HG02938 (cell line): ENCODE measurements around the gene FSTL5.

Experiments
- ATAC-seq: cut with Tn5 transposase; IDR thresholded peaks from one replicate; pipeline ENCODE4 v1.9.1; 2021; ENCODE audit warnings: mild to moderate bottlenecking, moderate library complexity; ENCODE audit not compliant: unreplicated experiment

Gene FSTL5

DNA sequence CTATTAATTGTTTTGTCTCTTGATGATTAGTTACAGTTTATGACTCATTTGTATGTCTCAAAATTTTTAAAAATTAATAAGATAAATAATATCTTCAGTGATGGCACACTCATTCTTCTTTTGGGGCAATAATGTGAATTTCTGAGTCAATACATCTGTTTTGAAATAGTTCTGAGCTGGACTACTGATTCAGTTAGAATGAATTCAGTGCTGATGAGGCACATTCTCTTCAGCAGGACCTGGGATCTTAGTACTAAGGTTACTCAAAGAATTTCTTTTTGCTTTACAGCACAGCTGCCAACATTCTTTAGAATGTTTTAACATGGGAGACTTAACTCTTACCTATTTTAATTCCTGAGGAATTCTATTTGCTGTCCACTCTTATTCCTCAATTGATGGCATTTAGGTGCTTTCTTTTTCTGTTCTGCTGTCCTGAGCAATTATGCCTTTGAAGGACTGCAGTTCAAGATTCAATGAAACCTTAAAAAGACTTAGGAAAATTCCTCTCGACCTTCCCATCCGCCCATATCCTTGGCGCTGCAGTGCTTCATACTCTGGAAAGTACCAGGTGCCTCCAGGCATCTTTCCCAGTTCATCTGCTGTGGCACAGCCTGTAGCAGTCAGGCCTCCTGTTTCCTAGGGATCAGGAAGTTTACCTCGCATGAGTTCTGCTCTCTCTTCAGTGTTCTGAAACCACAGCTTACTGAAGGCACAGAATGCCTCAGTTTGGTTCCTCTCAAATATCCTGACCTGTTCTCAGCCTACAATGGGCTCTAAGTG lies 213.7 kb downstream of the FSTL5 start:
- no peak for ATAC-seq

DNA sequence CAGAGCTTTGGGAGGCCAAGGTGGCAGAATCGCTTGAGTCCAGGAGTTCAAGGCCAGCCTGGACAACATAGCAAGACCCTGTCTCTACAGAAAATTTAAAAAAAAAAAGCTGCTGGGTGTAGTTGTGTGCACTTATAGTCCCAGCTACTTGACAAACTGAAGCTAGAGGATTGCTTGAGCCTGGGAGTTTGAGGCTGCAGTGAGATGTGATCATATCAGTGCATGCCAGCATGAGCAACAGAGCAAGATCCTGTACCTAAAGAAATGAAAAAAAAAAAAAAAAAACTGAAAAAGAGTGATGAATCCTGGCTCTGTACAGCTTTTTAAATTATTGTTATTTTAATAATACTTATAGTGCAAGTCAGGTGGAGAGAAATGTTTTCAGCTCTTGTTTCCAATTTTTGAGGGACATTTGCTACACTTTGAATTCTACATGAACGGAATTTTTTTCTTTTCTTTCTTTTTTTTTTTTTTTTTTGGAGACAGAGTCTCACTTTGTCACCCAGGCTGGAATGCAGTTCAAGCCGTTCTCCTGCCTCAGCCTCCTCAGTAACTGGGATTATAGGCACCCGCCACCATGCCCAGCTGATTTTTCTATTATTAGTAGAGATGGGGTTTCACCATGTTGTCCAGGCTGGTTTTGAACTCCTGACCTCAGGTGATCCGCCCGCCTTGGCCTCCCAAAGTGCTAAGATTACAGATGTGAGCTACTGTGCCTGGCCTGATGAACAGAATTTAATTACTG lies 215.6 kb downstream of the FSTL5 start:
- no peak for ATAC-seq

DNA sequence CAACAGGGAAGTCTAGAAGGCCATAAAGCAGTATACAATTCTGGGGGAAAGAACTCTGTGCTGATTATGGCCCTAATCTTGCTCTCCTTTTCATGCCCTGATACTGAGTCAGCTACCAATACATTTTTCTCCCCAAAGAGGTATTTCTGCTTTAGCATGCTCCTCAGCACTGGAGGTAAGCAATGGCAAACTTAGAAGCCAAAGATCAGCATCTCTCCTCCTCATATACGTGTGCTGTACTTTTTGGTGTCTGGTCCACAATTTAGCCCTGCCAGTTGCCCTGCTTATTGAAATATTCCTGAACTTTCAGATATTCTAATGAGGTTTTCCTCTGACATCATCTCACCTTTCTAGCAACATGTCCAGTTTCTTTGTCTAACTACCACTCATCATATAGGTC lies 226.2 kb downstream of the FSTL5 start:
- no peak for ATAC-seq

DNA sequence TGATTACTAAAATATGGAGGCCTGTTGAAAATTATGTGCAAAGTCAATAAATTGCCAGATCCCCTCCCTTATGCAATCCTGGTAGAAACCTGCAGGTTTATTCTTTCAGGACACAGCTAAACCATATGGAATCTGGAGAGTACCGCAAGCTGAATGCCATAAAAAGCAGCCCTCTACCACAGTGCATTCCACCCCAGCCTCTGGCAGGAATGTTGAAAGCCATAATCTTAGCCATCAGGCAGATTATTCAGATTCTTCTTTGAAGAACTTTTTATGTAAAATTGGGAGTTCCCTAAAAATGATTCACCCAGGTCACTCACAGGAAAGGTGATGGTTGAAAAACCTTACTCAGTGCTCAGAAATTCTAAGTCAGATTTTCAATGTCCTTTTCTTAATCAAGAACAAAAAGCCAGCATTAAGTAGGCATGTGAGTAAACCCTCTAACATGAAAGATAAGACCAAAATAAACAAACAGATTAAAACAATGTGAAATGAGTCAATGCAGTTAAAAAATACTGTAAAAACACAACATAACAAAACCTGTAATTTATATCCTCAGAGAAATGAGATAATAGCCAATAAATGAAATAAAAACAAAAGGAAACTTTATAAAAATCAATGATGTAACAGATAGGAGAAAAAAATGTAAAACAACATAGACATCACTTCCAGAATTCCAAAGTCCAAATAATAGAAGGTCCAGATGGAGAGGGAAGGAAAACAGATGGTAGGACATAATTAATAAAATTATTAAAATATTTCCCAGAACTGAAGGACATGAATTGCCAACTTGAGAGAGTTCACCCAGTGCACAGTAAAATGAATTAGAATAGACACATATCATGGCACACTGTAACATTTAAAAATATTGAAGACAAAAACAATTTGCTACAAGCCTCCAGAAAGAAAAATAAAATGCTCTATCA lies 226.9 kb downstream of the FSTL5 start:
- ATAC-seq = no peak

DNA sequence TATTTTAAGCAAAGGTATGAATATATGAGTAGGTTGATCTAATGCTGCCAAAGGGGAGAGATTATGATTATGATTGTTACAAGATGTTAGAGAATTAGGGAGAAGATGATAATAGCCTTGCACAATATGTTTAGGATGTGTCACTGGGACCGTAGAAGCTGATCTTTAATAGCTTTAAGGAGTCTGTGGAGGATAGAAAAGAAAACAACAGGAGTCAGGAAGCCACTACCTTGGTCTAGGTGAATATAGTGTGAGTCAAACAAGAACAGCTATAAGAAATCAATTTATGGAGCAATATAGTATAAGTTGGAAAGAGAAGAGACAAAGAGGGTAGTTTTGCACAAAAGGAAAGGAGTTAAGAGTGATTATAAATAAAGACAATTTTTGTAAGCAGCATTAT lies 232.7 kb downstream of the FSTL5 start:
- ATAC-seq = no peak

DNA sequence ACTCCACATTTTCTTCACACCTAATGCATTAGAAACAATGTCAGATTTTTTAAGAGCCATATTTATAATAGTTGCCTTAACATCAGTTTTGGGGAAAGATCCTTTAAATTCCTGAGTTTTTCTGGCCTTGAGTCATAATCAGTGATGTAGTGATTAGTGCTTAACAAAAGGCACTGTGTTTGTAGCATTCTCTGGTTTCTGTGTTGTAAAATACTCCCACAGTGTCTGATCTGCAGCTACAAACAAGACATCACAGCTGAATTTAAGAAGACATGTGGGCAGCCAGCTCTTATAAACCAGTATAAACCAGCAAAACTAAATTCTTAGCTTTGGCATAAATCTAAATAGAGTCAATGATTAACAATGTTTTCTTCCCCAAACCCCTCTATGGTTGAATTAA lies 233.8 kb downstream of the FSTL5 start:
- no peak for ATAC-seq

DNA sequence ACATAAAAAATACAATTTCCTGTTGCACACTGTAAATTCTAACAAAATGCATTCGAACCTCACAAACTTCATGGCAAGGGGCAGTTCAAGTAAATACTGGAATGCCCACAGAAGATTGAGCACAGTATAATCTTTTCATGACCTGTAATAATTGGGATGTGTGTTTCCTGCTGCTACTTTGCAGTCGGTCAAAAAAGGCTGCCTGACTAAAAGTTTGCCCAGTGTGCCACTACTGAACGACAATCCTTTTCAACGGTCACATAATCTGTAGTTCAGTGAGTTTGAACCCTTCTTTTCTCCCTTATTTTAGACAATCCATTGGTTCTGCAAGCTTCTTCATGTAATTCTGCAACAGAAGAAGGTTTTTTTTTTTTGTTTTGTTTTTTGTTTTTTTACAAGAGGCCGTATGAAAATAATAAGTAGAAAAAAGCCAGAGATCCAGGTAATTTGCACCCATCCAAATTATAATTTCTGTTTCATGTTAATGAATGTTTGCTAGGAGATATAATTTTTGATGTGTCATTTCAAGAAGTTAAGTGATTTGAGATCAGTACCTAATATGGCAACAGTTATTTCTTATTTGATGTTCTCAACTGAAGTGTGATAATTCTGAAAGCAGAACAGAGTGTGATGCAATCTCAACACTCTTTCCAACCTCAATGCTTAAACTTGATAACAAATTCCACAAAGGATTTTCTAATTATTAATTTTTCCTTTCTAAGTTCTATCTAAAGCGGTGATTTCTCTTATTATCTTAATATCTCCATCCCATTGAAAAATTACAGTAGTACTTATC lies 237.6 kb downstream of the FSTL5 start:
- ATAC-seq = no peak

DNA sequence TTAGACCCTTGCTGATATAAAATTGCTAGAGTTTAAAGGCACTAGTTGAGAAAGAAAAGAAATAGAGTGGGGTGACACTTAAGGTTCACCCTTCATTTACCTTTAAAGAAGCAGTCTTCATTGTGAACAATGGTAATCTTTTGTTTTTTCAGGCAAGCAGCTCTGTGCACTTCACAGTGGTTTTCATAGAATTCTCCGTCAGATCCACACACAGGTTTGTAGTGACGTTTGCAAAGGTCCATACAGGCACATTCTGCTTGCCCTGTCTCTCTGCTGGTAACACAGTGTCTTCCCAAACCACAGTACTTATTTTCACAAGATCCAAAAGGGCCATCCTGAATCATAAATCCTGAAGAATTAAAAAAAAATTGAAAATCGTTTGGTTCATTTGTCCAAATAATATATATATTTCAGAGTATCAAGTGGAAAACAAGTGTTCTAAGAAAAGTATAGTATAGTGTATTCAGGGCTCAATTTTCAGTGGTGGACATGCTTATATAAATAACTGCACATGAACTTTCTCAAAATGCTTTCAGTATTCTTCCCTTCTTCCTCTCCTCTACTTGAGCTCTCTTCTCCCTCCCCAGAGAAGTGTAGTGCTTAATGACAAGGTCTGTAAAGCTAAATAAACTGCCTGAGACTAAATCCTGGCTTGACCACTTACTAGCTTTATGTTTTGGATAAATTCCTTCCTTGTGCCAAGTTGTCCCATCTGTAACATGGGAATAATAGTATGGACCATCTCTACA lies 243.3 kb downstream of the FSTL5 start:
- no peak for ATAC-seq

DNA sequence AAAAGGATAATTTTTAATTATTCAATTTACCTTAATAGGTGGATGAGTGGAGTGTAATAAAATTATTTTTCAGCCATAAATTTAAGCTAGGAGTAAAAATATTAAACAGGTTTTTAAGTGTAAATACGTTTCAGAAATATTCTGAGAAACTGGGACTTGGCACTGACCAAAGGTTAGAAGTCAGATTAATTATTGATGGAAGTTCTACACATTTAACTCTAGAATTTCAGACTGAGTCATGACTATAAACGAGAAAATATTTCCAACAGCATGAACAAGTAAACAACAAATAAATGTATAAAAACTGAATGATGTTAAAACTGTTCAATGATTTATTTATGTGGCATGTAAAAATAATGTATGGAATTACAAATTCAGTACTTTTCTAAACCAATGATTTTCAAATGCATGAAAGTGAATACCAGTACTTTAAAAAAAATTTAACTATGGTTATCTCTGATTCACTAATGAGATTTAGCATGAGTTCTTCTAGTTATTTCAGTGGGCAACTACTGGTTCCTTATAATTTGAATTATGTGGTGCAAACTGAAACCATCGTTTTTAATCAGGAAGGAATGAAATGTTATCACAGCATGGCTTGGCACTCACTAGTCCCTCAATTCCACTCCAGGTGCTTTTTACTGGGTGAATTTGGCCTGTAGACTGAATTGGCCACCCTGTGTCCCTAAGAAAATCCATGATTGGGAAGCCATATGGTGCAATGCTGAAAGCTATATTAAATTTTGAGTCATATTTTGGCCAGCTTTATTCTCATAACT lies 244.2 kb downstream of the FSTL5 start:
- ATAC-seq = peak; percentile 59

DNA sequence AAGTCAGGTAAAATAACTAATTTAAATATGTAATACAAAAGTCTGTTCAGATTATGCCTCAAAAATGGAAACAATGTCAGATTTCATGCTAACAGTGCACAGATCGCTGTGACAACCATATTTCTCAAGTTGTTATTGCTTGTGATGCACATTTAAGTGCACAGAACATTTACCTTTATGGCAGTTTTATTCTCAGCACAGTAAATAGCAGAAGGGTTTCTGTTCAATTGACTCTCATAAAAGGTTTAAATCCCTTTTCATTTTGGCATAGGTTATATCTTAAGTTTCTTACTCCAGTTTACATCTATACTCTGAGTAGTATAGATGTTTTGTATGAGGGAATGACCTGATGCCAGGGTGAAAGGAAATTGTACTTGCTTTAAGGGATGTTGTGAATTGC lies 247.8 kb downstream of the FSTL5 start:
- ATAC-seq = no peak

DNA sequence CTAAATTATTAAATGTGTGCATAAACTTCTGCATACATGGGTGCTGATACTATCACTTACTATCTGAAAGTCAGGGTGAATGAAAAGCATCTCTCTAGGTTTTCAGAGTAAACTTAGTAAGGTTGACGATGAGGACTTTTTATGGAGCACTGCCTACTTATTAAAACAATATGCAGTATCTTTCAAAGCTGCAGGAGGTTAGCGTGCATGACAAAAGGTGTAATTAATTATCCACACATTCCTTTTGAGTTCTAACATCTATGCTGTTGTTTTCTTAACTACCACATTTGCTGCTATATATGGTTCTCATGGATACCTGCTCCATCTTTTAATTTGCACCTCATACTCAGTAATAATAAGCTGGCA lies 256.2 kb downstream of the FSTL5 start:
- ATAC-seq = no peak

DNA sequence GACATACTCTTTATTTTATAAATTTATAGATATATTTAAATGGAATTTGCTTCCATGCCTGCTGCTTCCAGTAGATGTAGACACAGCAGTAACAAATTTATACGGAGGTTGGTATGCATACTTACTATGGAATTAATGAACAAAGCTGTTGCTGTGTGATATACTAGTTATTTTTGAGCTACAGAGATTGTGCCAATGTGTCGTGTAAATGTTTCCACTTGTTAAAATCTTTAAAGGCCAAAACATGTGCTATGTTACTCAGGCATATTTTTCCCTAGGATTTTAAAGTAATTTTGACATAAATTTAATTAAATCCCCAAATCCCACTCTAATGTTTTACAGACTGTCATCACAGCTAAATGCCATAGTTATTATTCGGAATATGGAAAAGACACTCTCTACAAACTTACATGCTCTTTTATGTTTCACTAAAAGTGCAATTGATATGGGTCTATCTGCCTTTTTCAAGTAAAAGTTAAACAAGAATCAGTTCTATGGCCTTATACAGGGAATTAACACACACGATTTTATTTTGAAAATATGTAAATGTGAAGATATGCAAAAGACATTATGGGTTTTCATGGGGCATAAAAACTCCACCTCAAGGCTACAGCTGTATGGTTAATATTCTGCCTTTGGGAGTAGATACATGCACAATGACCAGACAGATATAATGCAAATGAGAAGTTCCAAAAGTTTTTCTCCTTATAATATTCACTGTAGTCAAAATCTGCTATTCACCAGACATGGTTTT lies 256.8 kb downstream of the FSTL5 start:
- ATAC-seq = no peak

DNA sequence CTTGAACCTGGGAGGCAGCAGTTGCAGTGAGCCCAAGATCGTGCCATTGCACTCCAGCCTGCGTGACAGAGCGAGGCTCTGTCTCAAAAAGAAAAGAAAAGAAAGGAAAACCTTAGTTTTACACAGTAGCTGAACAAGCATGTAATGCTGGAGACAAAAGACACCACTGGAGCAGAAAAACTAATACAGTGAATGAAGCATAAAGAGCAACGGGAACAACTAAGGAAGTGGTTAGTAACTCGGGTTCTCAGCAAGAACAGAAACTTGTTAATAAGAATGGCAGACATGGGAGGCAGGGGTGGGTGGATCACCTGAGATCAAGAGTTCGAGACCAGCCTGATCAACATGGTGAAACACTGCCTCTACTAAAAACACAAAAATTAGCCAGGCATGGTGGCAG lies 263.7 kb downstream of the FSTL5 start:
- ATAC-seq = no peak

DNA sequence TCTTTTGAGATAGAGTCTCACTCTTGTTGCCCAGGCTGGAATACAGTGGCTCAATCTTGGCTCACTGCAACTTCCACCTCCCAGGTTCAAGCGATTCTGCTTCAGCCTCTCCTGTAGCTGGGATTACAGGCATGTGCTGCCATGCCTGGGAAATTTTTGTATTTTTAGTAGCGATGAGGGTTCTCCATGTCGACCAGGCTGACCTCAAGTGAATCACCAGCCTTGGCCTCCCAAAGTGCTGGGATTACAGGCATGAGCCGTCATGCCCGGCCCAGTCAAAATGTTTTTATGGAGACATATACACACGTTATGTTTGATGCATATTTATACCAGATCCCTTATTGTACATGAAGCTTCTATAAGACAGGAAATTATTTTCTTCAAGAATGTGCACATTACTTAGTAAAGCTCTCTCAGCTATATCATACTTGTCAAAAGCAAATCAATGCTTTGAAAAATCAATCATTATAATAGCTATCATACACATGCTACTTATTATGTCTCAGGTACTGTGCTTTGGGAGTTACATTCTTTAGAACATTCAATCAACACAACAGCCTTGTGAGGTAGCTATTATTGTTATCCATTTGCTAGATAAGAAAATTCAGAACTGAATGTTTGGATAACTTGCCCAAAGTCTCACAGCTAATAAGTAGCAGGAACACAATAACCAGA lies 269.2 kb downstream of the FSTL5 start:
- ATAC-seq = no peak

DNA sequence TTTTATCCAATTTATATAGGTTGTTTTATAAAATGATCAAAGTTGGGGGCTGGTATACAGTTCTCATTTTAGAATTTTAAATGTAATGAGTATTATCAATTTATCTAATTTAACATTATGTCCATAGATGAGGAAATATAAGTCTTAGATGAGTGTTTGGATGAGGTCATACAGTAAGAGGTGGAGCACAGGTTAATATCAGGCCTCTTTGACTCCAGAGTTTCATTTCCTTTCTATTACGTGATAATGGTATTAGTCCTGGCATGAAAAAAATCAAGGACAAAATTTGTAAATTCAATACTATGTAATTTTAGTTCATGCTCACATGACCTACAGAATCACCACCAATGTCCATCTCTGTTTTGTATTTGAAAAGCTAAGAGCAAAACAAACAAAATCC lies 269.8 kb downstream of the FSTL5 start:
- ATAC-seq = no peak

DNA sequence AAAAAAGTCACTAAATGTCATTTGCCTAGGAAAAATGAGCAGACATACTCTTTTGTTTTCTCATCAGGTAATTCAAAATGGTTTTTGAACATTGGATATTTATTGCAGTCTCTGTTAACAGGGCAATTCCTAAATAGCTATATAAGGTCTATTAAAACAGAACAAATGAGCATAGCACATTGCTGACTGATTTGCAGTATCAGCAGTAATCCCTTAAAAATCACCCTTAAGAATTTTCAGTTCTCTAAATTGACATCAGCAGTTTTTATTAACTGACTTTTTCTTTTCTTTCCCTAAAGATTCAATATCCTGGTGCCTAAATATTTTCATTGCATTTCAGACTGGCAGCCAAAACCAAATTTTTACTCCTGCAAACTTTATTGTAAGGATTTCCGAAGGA lies 270.2 kb downstream of the FSTL5 start:
- no peak for ATAC-seq

DNA sequence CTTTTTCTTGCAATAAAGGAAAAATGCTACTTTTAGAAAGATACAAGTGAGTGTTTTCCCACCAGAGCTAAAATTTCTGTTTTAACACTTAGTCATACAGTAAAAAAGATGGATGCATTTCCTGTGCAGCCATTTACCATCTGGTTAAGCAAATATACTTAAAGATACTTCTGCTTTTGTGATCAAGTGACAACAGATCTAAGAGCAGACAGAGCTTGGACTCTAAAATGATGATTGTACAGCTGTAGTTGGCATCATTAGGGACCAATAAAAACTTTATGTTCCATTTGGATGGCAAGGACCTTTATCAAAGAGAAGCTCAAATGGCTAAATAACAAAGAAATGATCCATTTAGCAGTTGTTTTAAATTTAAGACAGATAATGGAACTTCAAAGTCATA lies 270.8 kb downstream of the FSTL5 start:
- ATAC-seq = no peak

DNA sequence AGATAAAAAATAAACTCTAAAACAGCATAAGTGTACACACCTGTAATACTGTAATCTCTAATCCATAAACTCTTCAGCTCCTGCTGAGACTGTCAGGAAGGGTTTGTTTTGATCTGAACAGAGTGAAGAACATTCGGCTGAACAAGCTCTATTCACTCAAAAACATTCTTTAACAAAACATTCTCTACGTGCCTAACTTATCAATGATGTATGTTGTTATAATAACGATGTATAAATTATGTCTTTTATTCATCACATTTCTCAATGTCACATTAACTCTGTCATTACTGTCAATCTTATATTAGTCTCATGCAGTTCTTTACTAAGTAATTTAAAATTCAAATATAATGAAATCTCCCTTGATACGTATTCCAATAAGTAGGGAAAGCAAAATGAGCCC lies 280.6 kb downstream of the FSTL5 start:
- no peak for ATAC-seq
